ENCODE data around the gene LRRC3.
A peak's percentile ranks its signal among the peaks of the same experiment; 100 is the strongest.
"Not testable (repeated sequence)": the region's sequence is repeated elsewhere in the genome, so short reads cannot be mapped to it uniquely, and the experiment has no call there.

The LRRC3 gene

DNA sequence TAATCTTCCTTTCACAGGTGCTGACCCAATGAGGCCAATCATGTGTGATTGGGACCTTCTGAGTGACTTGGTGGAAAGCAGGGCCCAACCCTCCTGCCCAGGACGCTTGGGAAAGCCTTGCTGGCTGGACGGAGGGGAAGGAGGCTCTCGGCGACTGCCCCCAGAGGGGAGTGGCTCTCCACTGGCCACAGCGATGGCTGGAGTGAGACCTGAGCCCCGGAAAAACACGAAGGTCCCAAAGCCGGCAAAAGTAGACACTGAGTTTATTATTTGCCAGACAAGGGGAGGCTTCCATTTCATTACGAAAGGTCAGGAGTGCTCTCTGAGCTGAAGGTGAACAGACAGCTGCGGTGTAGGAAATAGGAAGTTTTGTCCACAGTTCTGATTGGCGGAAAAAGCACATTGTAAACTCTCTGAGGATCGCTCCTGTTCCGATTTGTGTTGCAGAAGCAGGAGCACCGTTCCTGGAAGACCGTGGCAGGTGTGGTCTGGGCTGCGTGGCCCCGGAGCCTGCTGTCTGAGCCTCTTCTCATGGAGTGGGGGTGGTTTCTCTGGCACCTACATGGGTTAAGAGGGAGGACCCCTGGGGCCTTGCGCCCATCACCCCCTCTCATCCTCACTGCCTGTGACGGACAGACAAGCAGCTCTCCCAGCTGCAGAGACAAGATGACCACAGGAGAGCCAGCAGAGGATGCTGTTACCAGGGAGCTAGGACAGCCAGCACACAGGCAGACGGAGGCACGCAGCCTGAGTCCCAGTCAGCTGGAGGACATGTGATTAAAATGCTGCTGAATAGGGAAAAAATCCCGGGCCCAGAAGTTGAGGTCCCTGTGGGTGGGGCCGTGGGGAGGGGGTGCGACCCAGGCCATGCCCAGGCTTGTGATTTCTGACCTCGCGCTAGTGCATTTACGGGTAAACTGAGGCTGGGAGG is 43.2 kb downstream of the LRRC3 start:
- no peak for DNase-seq

GRCh38 chr21:44499211-44499560 is 43.9 kb downstream of the LRRC3 start:
- no peak for DNase-seq

DNA sequence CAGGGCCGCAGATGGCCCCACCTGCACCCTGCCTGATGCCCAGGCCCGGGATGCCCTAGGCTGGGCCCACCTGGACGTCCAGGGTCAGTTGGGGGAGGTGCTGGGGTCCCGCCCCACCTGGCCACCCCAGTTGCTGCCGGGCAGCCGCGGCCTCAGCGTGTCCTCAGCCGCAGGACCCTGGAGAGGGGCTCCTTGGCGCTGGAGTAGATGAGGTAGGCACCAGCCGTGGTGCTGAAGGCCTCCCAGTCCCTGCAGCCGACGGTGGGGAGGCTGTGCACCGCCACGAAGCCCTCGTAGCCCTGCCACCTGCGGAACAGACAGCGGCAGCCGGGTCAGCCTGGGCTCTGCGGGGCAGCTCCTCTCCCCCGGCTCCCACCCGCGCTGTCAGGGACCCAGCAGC is 44.3 kb downstream of the LRRC3 start:
- no peak for DNase-seq

- no peak for DNase-seq
These were observed 44.8 kb downstream of the LRRC3 start for GRCh38 chr21:44500111-44500510.

GRCh38 chr21:44502171-44502958 is 47.1 kb downstream of the LRRC3 start:
- DNase-seq, result no peak

- not testable (repeated sequence) for DNase-seq
These were observed 47.9 kb downstream of the LRRC3 start for GRCh38 chr21:44503006-44503889.

DNA sequence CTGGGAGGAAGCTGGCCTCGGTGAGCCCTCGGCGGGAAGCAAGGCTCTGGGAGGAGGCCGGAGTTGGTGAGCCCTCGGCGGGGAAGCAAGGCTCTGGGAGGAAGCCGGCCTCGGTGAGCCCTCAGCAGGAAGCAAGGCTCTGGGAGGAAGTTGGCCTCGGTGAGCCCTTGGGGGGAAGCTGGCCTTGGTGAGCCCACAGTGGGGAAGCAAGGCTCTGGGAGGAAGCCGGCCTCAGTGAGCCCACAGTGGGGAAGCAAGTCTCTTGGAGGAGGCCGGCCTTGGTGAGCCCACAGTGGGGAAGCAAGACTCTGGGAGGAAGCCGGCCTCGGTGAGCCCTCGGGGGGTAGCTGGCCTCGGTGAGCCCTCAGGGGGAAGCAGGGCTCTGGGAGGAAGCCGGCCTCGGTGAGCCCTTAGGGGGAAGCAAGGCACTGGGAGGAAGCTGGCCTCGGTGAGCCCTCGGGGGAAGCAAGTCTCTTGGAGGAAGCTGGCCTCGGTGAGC is 48.6 kb downstream of the LRRC3 start:
- DNase-seq, result no peak

DNA sequence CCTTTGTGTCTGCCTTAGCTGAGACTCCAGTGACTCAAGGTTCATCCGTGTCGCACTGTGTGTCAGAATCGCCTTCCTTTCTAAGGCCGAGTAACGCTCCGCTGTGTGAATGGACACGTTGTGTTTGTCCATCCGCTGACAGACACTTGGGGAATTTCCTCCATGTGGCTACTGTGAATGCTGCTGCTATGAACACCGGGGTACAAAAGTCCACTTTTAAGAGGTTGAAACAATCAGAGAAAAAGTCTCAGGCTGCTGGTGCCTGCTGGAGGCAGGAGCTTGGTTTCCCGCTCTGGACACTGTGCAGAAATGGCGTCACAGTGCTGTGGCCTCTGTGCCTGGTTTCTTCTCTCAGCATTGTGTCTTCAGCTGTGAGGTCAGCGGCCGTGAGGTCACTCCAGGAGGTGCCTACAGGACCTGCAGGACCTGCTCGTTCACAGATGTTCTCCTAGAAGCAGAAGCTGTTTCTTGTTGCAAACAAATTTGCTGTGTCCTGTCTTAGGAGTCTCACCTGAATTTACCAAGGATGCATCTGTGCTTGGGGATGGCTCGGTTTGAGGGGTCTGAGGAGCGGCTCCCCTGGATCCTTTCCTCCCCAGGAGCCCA is 50.5 kb downstream of the LRRC3 start:
- no peak for DNase-seq

GRCh38 chr21:44506279-44507255 is 51.3 kb downstream of the LRRC3 start:
- DNase-seq, result no peak

- no peak for DNase-seq
These were observed 52.5 kb downstream of the LRRC3 start for GRCh38 chr21:44507673-44508425.

DNA sequence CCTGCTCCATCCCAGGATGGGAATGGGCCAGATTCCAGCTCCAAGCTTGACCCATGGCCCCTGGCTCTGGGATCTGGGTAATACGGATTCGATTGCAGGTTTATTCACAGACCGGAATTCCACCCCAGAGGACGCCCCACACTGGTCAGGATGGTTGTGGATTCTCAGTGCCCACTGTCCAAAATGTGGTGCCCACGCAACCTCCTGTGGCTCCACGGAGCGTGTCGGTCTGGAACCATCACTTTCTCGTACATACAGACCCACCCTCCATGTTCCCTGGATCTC is 53.1 kb downstream of the LRRC3 start:
- no peak for DNase-seq

DNA sequence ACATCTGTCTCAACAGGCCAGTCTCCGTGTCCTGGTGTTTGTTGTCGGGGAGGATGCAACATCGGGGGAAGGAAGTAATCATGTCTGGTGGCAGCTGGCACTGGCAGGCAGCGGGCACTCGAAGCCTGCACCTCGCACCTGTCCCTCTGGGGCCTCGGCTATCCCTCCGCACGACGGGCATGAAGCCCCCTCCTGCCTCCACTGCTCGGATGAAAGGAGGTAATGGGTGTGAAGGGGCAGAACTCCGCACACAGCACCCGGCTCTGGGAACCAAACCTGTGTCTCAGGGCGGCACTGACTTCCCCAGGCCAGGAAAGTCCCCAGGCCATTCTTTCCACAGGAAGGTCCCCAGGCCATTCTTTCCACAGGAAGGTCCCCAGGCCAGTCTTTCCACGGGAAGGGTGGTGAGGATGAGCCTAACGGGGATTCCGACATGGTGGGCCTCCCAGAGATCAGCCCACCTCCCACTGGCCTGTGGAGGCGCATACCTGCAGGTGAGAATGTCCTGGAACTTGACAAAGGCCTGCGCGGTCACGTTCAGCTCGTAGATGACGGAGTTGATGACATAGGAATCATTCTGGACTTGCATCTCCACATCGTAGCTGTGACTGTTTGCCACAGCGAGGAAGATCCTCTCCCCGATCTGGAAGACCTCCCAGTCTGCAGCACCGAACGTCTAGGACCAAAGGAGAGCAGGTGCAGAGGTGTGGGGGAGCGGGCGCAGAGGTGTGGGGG is 53.6 kb downstream of the LRRC3 start:
- no peak for DNase-seq

GRCh38 chr21:44509539-44509938 is 54.2 kb downstream of the LRRC3 start:
- no peak for DNase-seq

GRCh38 chr21:44510109-44510507 is 54.8 kb downstream of the LRRC3 start:
- no peak for DNase-seq

DNA sequence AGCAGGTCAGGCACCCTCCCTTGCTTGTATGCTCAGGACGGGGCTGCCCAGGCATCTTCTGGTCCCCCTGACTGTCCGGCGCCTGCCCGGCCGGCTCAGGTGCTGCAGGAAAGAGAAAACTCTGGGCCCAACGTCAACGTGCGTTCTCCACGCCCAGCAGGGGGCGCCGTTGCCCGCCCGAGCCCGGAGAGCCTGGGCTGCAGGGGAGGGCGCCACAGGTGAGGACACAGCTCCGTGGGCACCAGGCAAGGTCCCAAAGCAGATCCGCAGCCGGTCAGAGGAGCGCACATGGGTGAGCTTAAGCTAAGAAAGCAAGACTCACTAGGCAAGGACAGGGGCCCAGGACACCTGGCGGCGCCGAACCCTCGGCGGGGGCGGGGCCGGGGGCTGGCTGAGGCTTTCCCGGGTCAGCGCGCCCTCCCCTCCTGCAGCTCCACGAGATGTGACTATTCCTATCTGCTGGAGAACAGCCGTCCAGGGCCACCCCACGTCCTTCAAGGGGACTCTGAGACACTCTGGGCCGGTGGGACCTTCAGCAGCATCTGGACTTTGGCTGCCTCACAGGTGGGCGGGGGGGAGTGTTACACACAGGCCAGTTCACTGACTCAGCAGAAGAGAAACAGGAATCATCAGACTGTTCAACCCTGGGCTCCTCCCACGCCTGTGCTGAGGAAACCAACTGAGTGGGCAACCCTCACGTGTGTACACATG is 55.4 kb downstream of the LRRC3 start:
- DNase-seq, result peak; percentile 25

DNA sequence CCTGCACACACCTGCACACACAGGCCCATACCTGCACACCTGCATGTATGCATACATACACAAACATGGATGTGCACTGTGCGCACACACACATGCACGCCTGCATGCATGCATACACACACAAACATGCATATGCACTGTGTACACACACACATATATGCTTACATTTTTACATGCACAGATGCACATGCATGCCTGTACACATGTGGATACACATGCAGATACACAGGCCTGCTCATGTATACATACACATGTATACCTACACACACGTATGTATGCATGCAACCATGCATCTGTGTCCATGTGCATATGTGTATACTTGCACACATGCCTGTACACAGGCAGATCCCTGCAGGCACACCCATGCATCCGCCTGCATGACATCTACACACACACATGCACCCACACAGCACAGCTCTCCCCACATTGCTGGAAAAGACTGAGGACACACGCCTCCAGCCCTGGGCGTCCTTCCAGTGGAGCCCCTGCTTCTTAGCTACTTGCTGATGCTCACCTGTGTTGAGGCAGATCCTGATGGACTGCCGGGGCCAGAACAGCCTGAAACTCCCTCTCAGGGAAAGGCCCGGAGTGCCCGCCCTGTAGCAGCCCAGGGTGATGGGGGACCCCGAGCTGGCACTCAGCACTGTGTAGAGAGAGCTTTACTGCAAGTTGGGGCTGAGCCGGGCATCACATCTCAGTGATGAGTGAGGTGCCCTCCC is 56.1 kb downstream of the LRRC3 start:
- DNase-seq, result no peak
